Thoracic aorta (tissue), 2 donors: ENCODE measurements around the gene BABAM2. TPM values are rescaled to one million over a fixed set of nuclear protein-coding genes. Genes with fewer than 3 reads are reported as not detected.

Source experiments
- ATAC-seq: fragments of 150-250 bp; one replicate; pipeline ENCODE4 v1.8.0; 2017; ENCODE audit warnings: low read depth; ENCODE audit not compliant: insufficient number of reproducible peaks, low FRiP score
- DNase-seq: peaks from one replicate; pipeline ENCODE4 v3.0.0-alpha.2; 2020; ENCODE audit warnings: low spot score
- H3K27ac ChIP-seq, 2 donors: fragments of 200-600 bp; sonication (generic); 1 replicate in 1 of 2; 2 replicates in 1 of 2; pipeline ENCODE4 v1.5.1; 2016; ENCODE audit warnings: mild to moderate bottlenecking in 2 of 2, moderate library complexity in 2 of 2
- H3K27me3 ChIP-seq: fragments of 200-600 bp; sonication (generic); replicated peaks from 2 replicates; pipeline ENCODE4 v1.6.0; 2016; ENCODE audit warnings: mild to moderate bottlenecking; ENCODE audit not compliant: insufficient read depth
- H3K36me3 ChIP-seq: fragments of 200-600 bp; sonication (generic); one replicate; pipeline ENCODE4 v1.5.1; 2016
- H3K4me1 ChIP-seq, 2 donors: fragments of 200-600 bp; sonication (generic); 1 replicate in 1 of 2; 2 replicates in 1 of 2; pipeline versions ENCODE4 v1.5.1 to v1.6.0; 2016; ENCODE audit warnings: low read depth in 2 of 2, mild to moderate bottlenecking in 1 of 2; ENCODE audit not compliant: control insufficient read depth in 1 of 2
- H3K4me3 ChIP-seq: fragments of 200-600 bp; sonication (generic); 2 replicates; pipeline ENCODE4 v1.5.1; 2016; ENCODE audit warnings: mild to moderate bottlenecking
- H3K9me3 ChIP-seq: fragments of 200-600 bp; sonication (generic); 2 replicates; pipeline ENCODE4 v1.5.1; 2016
- CTCF ChIP-seq: fragments of 200-600 bp; sonication (generic); IDR thresholded peaks from one replicate; pipeline ENCODE4 v1.5.1; 2019; ENCODE audit warnings: antibody characterized with exemption
- total RNA-seq, 2 donors: library from RNA; depleted of rRNA; stranded (reverse); fragments of >200 nt; gene quantifications; one replicate each; pipeline versions ENCODE4 v1.1.0 to v1.2.3, GENCODE V29; 2016

BABAM2 gene
- total RNA-seq, 2 donors from 2014 or later: 24.7 to 32.8 TPM

- H3K27ac ChIP-seq: no peak overlapping the region
Measured at GRCh38 chr2:28135799-28136198, 245.3 kb downstream of the BABAM2 start.

GRCh38 chr2:28136556-28136955, 246.0 kb downstream of the BABAM2 start:
- no peaks in the 10 kb centered on the region for H3K36me3 ChIP-seq
- no peaks in the 10 kb centered on the region for H3K27me3 ChIP-seq
- no peak overlapping the region for H3K4me3 ChIP-seq
- DNase-seq (no peak), ATAC-seq (no peak)
- no peaks in the 10 kb centered on the region for H3K9me3 ChIP-seq
- H3K4me1 ChIP-seq: peaks cover 3 to 16% of the 10 kb centered on the region in 2 donors
- H3K27ac ChIP-seq: no peak overlapping the region
- TF ChIP-seq CTCF: no peak

More at GRCh38 chr2:28135799-28136198, 245.3 kb downstream of the BABAM2 start:
- H3K27me3 ChIP-seq: no peaks in the 10 kb centered on the region
- no peak overlapping the region for H3K4me3 ChIP-seq
- no peak for TF ChIP-seq CTCF
- H3K36me3 ChIP-seq: no peaks in the 10 kb centered on the region
- ATAC-seq (no peak), DNase-seq (no peak)
- H3K9me3 ChIP-seq: no peaks in the 10 kb centered on the region
- peaks cover 3 to 16% of the 10 kb centered on the region in 2 donors for H3K4me1 ChIP-seq

- no peak for TF ChIP-seq CTCF
- no peak for DNase-seq
- H3K27me3 ChIP-seq: no peaks in the 10 kb centered on the region
- H3K36me3 ChIP-seq: no peaks in the 10 kb centered on the region
- H3K4me1 ChIP-seq: peaks cover 3 to 16% of the 10 kb centered on the region in 2 donors
- H3K27ac ChIP-seq: no peak overlapping the region
- no peak for ATAC-seq
- H3K9me3 ChIP-seq: no peaks in the 10 kb centered on the region
- no peak overlapping the region for H3K4me3 ChIP-seq
Measured at GRCh38 chr2:28137221-28137620, 246.7 kb downstream of the BABAM2 start.

- H3K9me3 ChIP-seq: no peaks in the 10 kb centered on the region
- no peak overlapping the region for H3K27ac ChIP-seq
- DNase-seq (no peak), ATAC-seq (no peak)
- no peak for TF ChIP-seq CTCF
- peaks cover 0 to 3% of the 10 kb centered on the region in 2 donors for H3K4me1 ChIP-seq
- no peaks in the 10 kb centered on the region for H3K27me3 ChIP-seq
- H3K4me3 ChIP-seq: no peak overlapping the region
- H3K36me3 ChIP-seq: no peaks in the 10 kb centered on the region
Measured at GRCh38 chr2:28142386-28142785, 251.9 kb downstream of the BABAM2 start.

GRCh38 chr2:28148000-28148399, 257.5 kb downstream of the BABAM2 start:
- Histone ChIP-seq H3K27ac (no peak overlapping the region), H3K36me3 (no peaks in the 10 kb centered on the region), H3K4me3 (no peak overlapping the region), H3K27me3 (no peaks in the 10 kb centered on the region), H3K9me3 (no peaks in the 10 kb centered on the region), H3K4me1 (peaks cover 0 to 17% of the 10 kb centered on the region in 2 donors)
- TF ChIP-seq CTCF: no peak
- ATAC-seq: no peak
- no peak for DNase-seq
